ENCODE measurements around the gene CACNA2D3.

The CACNA2D3 gene

GRCh38 chr3:54426381-54426780, 304.0 kb downstream of the CACNA2D3 start:
- no peaks in the 10 kb centered on the region for H3K27me3 ChIP-seq (ENCODE audit: insufficient read depth, low read length)
- H3K4me3 ChIP-seq (ENCODE audit: low read depth, low read length), result no peak overlapping the region
- H3K27ac ChIP-seq (ENCODE audit: low read depth, low read length), result no peak overlapping the region
- no peak overlapping the region for H2AFZ ChIP-seq (ENCODE audit: low read length, unreplicated experiment)
- no peaks in the 10 kb centered on the region for H3K79me2 ChIP-seq (ENCODE audit: control insufficient read depth, insufficient read depth, low read length, unreplicated experiment)
- H3K36me3 ChIP-seq (ENCODE audit: insufficient read depth, low read length), result no peaks in the 10 kb centered on the region
- no peaks in the 10 kb centered on the region for H3K4me1 ChIP-seq (ENCODE audit: control insufficient read depth, insufficient read depth, low read length, unreplicated experiment)

DNA sequence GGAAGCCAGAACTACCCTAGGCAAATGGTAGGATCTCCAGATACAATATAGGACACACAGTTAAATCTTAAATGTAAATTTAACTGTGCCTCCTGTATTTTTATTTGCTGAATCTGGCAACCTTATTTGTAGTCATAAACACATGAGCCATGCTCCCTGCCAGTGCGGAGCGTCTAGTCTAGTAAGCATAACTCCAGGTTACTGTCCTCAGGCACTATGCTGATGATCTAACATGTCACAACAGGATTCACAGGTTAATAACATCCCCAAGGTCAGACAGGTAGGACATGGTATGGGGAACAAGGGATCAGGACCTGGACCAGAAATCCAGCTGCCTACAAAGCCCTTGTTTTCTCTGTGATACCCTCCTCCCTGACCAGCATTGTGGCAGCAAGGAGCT, 305.1 kb downstream of the CACNA2D3 start:
- Histone ChIP-seq H3K79me2 (ENCODE audit: control insufficient read depth, insufficient read depth, low read length, unreplicated experiment) (no peaks in the 10 kb centered on the region), H3K36me3 (ENCODE audit: insufficient read depth, low read length) (no peaks in the 10 kb centered on the region), H2AFZ (ENCODE audit: low read length, unreplicated experiment) (no peak overlapping the region), H3K4me1 (ENCODE audit: control insufficient read depth, insufficient read depth, low read length, unreplicated experiment) (no peaks in the 10 kb centered on the region), H3K27me3 (ENCODE audit: insufficient read depth, low read length) (no peaks in the 10 kb centered on the region), H3K27ac (ENCODE audit: low read depth, low read length) (no peak overlapping the region), H3K4me3 (ENCODE audit: low read depth, low read length) (no peak overlapping the region)

GRCh38 chr3:54427941-54428871, 305.9 kb downstream of the CACNA2D3 start:
- no peak overlapping the region for H3K27ac ChIP-seq (ENCODE audit: low read depth, low read length)
- H3K79me2 ChIP-seq (ENCODE audit: control insufficient read depth, insufficient read depth, low read length, unreplicated experiment), result no peaks in the 10 kb centered on the region
- H2AFZ ChIP-seq (ENCODE audit: low read length, unreplicated experiment), result no peak overlapping the region

DNA sequence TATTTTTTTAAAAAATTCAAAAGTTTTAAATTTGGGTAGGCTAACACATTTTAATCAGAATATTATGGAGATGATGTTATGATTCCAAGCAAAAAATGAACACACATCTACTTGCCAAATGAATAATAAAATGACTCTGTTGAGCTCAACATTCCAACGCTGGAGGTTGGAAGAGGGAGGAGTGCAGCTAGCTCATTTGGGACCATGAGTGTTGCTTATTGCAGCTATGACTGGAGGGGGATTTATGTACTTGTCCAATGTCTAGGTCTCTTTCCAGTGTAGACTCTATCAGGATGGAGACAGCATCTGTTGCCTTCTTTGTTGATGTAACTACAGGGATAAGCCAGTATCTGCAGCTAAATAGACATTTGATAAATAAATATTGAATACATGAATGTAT, 310.6 kb downstream of the CACNA2D3 start:
- Histone ChIP-seq H3K36me3 (ENCODE audit: insufficient read depth, low read length) (no peaks in the 10 kb centered on the region), H3K79me2 (ENCODE audit: control insufficient read depth, insufficient read depth, low read length, unreplicated experiment) (no peaks in the 10 kb centered on the region), H3K4me3 (ENCODE audit: low read depth, low read length) (no peak overlapping the region), H3K27me3 (ENCODE audit: insufficient read depth, low read length) (no peaks in the 10 kb centered on the region), H3K27ac (ENCODE audit: low read depth, low read length) (no peak overlapping the region), H3K4me1 (ENCODE audit: control insufficient read depth, insufficient read depth, low read length, unreplicated experiment) (no peaks in the 10 kb centered on the region), H2AFZ (ENCODE audit: low read length, unreplicated experiment) (no peak overlapping the region)

More at GRCh38 chr3:54427941-54428871, 305.9 kb downstream of the CACNA2D3 start:
- Histone ChIP-seq H3K27me3 (ENCODE audit: insufficient read depth, low read length) (no peaks in the 10 kb centered on the region), H3K4me1 (ENCODE audit: control insufficient read depth, insufficient read depth, low read length, unreplicated experiment) (no peaks in the 10 kb centered on the region), H3K4me3 (ENCODE audit: low read depth, low read length) (no peak overlapping the region), H3K36me3 (ENCODE audit: insufficient read depth, low read length) (no peaks in the 10 kb centered on the region)

DNA sequence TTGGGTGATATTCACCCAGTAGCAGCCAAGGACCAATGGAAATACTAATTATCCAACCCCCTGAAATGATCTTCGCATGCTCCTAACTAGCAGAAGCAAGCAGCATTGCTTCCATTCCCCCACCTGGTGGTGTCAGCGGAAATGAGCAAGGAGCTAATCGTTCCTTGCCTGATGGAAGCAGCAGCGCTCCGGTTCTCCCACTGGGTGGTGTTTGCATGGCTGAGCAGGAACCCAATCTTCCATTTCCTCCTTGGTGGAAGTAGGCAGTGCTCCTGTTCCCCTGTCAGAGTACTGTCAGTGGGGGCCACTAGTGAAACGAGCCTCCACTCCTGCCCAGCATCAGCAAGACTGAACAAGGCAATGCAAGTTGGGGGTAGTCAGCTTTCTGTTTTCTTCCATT, 311.5 kb downstream of the CACNA2D3 start:
- Histone ChIP-seq H3K36me3 (ENCODE audit: insufficient read depth, low read length) (no peaks in the 10 kb centered on the region), H3K4me3 (ENCODE audit: low read depth, low read length) (no peak overlapping the region), H3K27me3 (ENCODE audit: insufficient read depth, low read length) (no peaks in the 10 kb centered on the region), H3K79me2 (ENCODE audit: control insufficient read depth, insufficient read depth, low read length, unreplicated experiment) (no peaks in the 10 kb centered on the region), H3K4me1 (ENCODE audit: control insufficient read depth, insufficient read depth, low read length, unreplicated experiment) (no peaks in the 10 kb centered on the region), H2AFZ (ENCODE audit: low read length, unreplicated experiment) (no peak overlapping the region), H3K27ac (ENCODE audit: low read depth, low read length) (no peak overlapping the region)

GRCh38 chr3:54434756-54435155, 312.4 kb downstream of the CACNA2D3 start:
- Histone ChIP-seq H3K27ac (ENCODE audit: low read depth, low read length) (no peak overlapping the region), H3K4me3 (ENCODE audit: low read depth, low read length) (no peak overlapping the region), H3K27me3 (ENCODE audit: insufficient read depth, low read length) (no peaks in the 10 kb centered on the region), H3K79me2 (ENCODE audit: control insufficient read depth, insufficient read depth, low read length, unreplicated experiment) (no peaks in the 10 kb centered on the region), H2AFZ (ENCODE audit: low read length, unreplicated experiment) (no peak overlapping the region), H3K4me1 (ENCODE audit: control insufficient read depth, insufficient read depth, low read length, unreplicated experiment) (no peaks in the 10 kb centered on the region), H3K36me3 (ENCODE audit: insufficient read depth, low read length) (no peaks in the 10 kb centered on the region)

- H3K36me3 ChIP-seq (ENCODE audit: insufficient read depth, low read length), result no peaks in the 10 kb centered on the region
- H2AFZ ChIP-seq (ENCODE audit: low read length, unreplicated experiment), result no peak overlapping the region
- no peak overlapping the region for H3K4me3 ChIP-seq (ENCODE audit: low read depth, low read length)
- no peaks in the 10 kb centered on the region for H3K27me3 ChIP-seq (ENCODE audit: insufficient read depth, low read length)
- H3K27ac ChIP-seq (ENCODE audit: low read depth, low read length), result no peak overlapping the region
- H3K79me2 ChIP-seq (ENCODE audit: control insufficient read depth, insufficient read depth, low read length, unreplicated experiment), result no peaks in the 10 kb centered on the region
- H3K4me1 ChIP-seq (ENCODE audit: control insufficient read depth, insufficient read depth, low read length, unreplicated experiment), result no peaks in the 10 kb centered on the region
Observed at GRCh38 chr3:54437271-54437670, 314.9 kb downstream of the CACNA2D3 start.

- Histone ChIP-seq H3K27me3 (ENCODE audit: insufficient read depth, low read length) (no peaks in the 10 kb centered on the region), H3K4me3 (ENCODE audit: low read depth, low read length) (no peak overlapping the region), H3K79me2 (ENCODE audit: control insufficient read depth, insufficient read depth, low read length, unreplicated experiment) (no peaks in the 10 kb centered on the region), H3K36me3 (ENCODE audit: insufficient read depth, low read length) (no peaks in the 10 kb centered on the region), H3K27ac (ENCODE audit: low read depth, low read length) (no peak overlapping the region), H2AFZ (ENCODE audit: low read length, unreplicated experiment) (no peak overlapping the region), H3K4me1 (ENCODE audit: control insufficient read depth, insufficient read depth, low read length, unreplicated experiment) (no peaks in the 10 kb centered on the region)
Observed at GRCh38 chr3:54443561-54444161, 321.3 kb downstream of the CACNA2D3 start.

GRCh38 chr3:54445630-54446029, 323.3 kb downstream of the CACNA2D3 start:
- H3K27ac ChIP-seq (ENCODE audit: low read depth, low read length), result no peak overlapping the region
- no peak overlapping the region for H3K4me3 ChIP-seq (ENCODE audit: low read depth, low read length)
- no peaks in the 10 kb centered on the region for H3K4me1 ChIP-seq (ENCODE audit: control insufficient read depth, insufficient read depth, low read length, unreplicated experiment)
- no peaks in the 10 kb centered on the region for H3K27me3 ChIP-seq (ENCODE audit: insufficient read depth, low read length)
- H3K79me2 ChIP-seq (ENCODE audit: control insufficient read depth, insufficient read depth, low read length, unreplicated experiment), result no peaks in the 10 kb centered on the region
- no peaks in the 10 kb centered on the region for H3K36me3 ChIP-seq (ENCODE audit: insufficient read depth, low read length)
- H2AFZ ChIP-seq (ENCODE audit: low read length, unreplicated experiment), result no peak overlapping the region

DNA sequence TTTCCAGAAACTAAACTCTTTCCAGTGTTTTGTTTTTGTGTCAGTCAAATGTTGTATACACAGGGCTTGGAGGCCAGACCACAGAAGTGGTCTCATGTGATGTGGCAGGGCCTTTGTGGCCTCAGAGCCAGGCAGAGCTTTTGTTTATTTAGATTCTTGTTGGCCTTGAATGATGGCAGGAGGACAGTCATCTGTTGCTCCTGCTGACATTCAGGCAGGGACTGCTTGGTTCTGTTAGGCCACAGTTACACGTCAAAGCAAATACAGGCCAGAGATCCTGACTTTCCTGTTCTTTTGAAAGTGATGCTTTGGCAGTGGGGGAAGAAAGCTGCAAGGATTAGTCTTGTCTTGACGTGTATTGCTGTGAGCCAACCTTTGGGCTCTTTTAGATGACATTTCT, 325.1 kb downstream of the CACNA2D3 start:
- Histone ChIP-seq H3K4me1 (ENCODE audit: control insufficient read depth, insufficient read depth, low read length, unreplicated experiment) (no peaks in the 10 kb centered on the region), H3K27ac (ENCODE audit: low read depth, low read length) (no peak overlapping the region), H3K36me3 (ENCODE audit: insufficient read depth, low read length) (no peaks in the 10 kb centered on the region), H3K79me2 (ENCODE audit: control insufficient read depth, insufficient read depth, low read length, unreplicated experiment) (no peaks in the 10 kb centered on the region), H3K27me3 (ENCODE audit: insufficient read depth, low read length) (no peaks in the 10 kb centered on the region), H2AFZ (ENCODE audit: low read length, unreplicated experiment) (no peak overlapping the region), H3K4me3 (ENCODE audit: low read depth, low read length) (no peak overlapping the region)

DNA sequence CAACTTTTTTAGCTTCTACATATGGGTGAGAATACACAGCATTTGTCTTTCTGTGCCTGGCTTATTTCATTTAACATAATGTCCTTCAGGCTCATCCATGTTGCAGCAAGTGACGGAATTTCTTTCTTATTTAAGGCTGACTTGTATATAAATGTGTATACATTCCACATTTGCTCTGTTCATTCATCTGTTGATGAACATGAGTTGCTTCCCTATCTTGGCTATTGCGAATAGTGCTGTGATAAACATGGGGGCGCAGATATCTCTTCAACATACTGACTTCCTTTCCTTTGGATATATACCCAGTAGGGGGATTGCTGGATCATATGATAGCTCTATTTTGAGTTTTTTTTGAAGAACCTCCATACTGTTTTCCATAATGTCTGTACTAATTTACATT, 332.5 kb downstream of the CACNA2D3 start:
- H2AFZ ChIP-seq (ENCODE audit: low read length, unreplicated experiment), result no peak overlapping the region
- no peaks in the 10 kb centered on the region for H3K4me1 ChIP-seq (ENCODE audit: control insufficient read depth, insufficient read depth, low read length, unreplicated experiment)
- H3K4me3 ChIP-seq (ENCODE audit: low read depth, low read length), result no peak overlapping the region
- H3K79me2 ChIP-seq (ENCODE audit: control insufficient read depth, insufficient read depth, low read length, unreplicated experiment), result no peaks in the 10 kb centered on the region
- H3K27ac ChIP-seq (ENCODE audit: low read depth, low read length), result no peak overlapping the region
- H3K27me3 ChIP-seq (ENCODE audit: insufficient read depth, low read length), result no peaks in the 10 kb centered on the region
- H3K36me3 ChIP-seq (ENCODE audit: insufficient read depth, low read length), result no peaks in the 10 kb centered on the region

All from ACC112 (cell line).